Mesenchymal stem cell (in vitro differentiated cells and primary cell): ENCODE measurements around the gene SURF4.

ENCODE experiments used
- DNase-seq: peaks from one replicate; pipeline ENCODE4 v3.0.0-alpha.2; 2013
- H2AFZ ChIP-seq: one replicate; pipeline ENCODE4 v1.6.1; 2013; ENCODE audit warnings: low read depth, mild to moderate bottlenecking, control low read depth, inconsistent platforms, low read length, moderate library complexity
- H2AK5ac ChIP-seq: 2 replicates; pipeline ENCODE4 v1.6.1; 2013; ENCODE audit warnings: low read length, moderate library complexity, mild to moderate bottlenecking, inconsistent platforms; ENCODE audit not compliant: severe bottlenecking
- H2BK120ac ChIP-seq: one replicate; pipeline ENCODE4 v1.6.1; 2013; ENCODE audit warnings: low read depth, mild to moderate bottlenecking, inconsistent platforms, low read length, moderate library complexity
- H2BK12ac ChIP-seq, 2 experiments: one replicate each; pipeline ENCODE4 v1.6.1; 2013; ENCODE audit warnings: inconsistent platforms in 2 of 2, low read length in 2 of 2, mild to moderate bottlenecking in 2 of 2, moderate library complexity in 2 of 2, control low read depth in 1 of 2
- H2BK15ac ChIP-seq: one replicate; pipeline ENCODE4 v1.6.1; 2013; ENCODE audit warnings: mild to moderate bottlenecking, low read depth, inconsistent platforms; ENCODE audit not compliant: poor library complexity, severe bottlenecking
- H2BK5ac ChIP-seq: 2 replicates; pipeline ENCODE4 v1.6.1; 2013; ENCODE audit warnings: low read depth, mild to moderate bottlenecking, low read length, control low read depth, inconsistent platforms; ENCODE audit not compliant: poor library complexity, severe bottlenecking
- H3K14ac ChIP-seq, 2 experiments: one replicate each; pipeline ENCODE4 v1.6.1; 2013; ENCODE audit warnings: inconsistent platforms in 2 of 2, low read length in 2 of 2, control low read depth in 1 of 2, mild to moderate bottlenecking in 1 of 2, moderate library complexity in 1 of 2
- H3K18ac ChIP-seq, 2 experiments: one replicate each; pipeline ENCODE4 v1.6.1; 2013; ENCODE audit warnings: inconsistent platforms in 2 of 2, low read length in 2 of 2, control low read depth in 1 of 2, low read depth in 1 of 2, mild to moderate bottlenecking in 1 of 2
- H3K23ac ChIP-seq, 2 experiments: one replicate each; pipeline ENCODE4 v1.6.1; 2013; ENCODE audit warnings: inconsistent platforms in 2 of 2, low read length in 2 of 2, mild to moderate bottlenecking in 2 of 2, moderate library complexity in 2 of 2, control low read depth in 1 of 2
- H3K27ac ChIP-seq: 2 replicates; pipeline ENCODE4 v1.5.1; 2013; ENCODE audit warnings: mild to moderate bottlenecking, moderate library complexity, low read length, control low read depth, inconsistent platforms; ENCODE audit not compliant: poor library complexity, severe bottlenecking
- H3K27me3 ChIP-seq, 2 experiments: 2 replicates each; pipeline versions ENCODE4 v1.6.1 to v1.7.0; 2013; ENCODE audit warnings: low read length in 2 of 2, mild to moderate bottlenecking in 2 of 2, moderate library complexity in 2 of 2, control low read depth in 1 of 2, inconsistent platforms in 1 of 2; ENCODE audit not compliant: control insufficient read depth in 1 of 2, insufficient read depth in 1 of 2
- H3K36me3 ChIP-seq, 2 experiments: 2 replicates each; pipeline versions ENCODE4 v1.6.1 to v1.7.0; 2013; ENCODE audit warnings: low read length in 2 of 2, control low read depth in 1 of 2, inconsistent platforms in 1 of 2, low read depth in 1 of 2, mild to moderate bottlenecking in 1 of 2; ENCODE audit not compliant: insufficient read depth in 2 of 2, control insufficient read depth in 1 of 2
- H3K4ac ChIP-seq, 2 experiments: one replicate each; pipeline ENCODE4 v1.6.1; 2013; ENCODE audit warnings: inconsistent platforms in 2 of 2, low read length in 2 of 2, mild to moderate bottlenecking in 2 of 2, moderate library complexity in 2 of 2, control low read depth in 1 of 2, low read depth in 1 of 2
- H3K4me1 ChIP-seq: 2 replicates; pipeline ENCODE4 v1.6.1; 2013; ENCODE audit warnings: low read depth, low read length, control low read depth; ENCODE audit not compliant: control insufficient read depth, insufficient read depth
- H3K4me2 ChIP-seq: 2 replicates; pipeline ENCODE4 v1.6.1; 2013; ENCODE audit warnings: low read length, mild to moderate bottlenecking, inconsistent platforms; ENCODE audit not compliant: poor library complexity, severe bottlenecking
- H3K4me3 ChIP-seq, 2 experiments: 2 replicates each; pipeline versions ENCODE4 v1.5.1 to v1.7.0; 2013; ENCODE audit warnings: low read length in 2 of 2, mild to moderate bottlenecking in 2 of 2, control low read depth in 1 of 2, low read depth in 1 of 2; ENCODE audit not compliant: insufficient read depth in 1 of 2
- H3K79me1 ChIP-seq: replicated peaks from 2 replicates; pipeline ENCODE4 v1.6.1; 2013; ENCODE audit warnings: mild to moderate bottlenecking, control low read depth, low read length, inconsistent platforms; ENCODE audit not compliant: poor library complexity, severe bottlenecking
- H3K9ac ChIP-seq: 2 replicates; pipeline ENCODE4 v1.7.0; 2013; ENCODE audit warnings: mild to moderate bottlenecking, low read length, moderate library complexity
- H3K9me3 ChIP-seq: 2 replicates; pipeline ENCODE4 v1.7.0; 2013; ENCODE audit warnings: mild to moderate bottlenecking, low read length; ENCODE audit not compliant: control insufficient read depth
- H4K8ac ChIP-seq: one replicate; pipeline ENCODE4 v1.6.1; 2013; ENCODE audit warnings: inconsistent platforms, mild to moderate bottlenecking, low read length, moderate library complexity
- H4K91ac ChIP-seq: one replicate; pipeline ENCODE4 v1.6.1; 2013; ENCODE audit warnings: mild to moderate bottlenecking, low read length, inconsistent platforms
- WGBS: methylation state at CpG from one replicate; pipeline ENCODE4 v1.1.7; 2013; ENCODE audit warnings: mixed read lengths; 5-methylcytosine and 5-hydroxymethylcytosine counted together

The SURF4 gene

DNA sequence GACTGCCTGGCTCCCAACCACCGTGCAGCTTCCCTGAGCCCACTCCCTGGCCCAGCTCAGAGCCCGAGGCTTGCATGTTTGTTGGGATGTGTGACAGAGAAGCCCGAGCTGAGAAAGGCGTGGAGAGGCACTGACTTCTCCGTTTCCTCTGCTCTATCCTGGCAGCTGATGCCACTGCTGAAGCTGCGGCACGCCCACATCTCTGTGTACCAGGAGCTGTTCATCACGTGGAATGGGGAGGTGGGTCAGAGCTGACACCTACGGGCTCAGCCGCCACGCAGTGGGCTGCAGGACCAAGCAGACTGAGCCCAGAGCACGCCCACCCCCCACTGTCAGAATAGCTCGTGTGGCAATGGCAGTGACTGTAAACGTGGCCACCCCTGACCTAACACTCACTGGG lies 9.6 kb upstream of the SURF4 start:
- H2BK120ac ChIP-seq: no peak overlapping the region
- no peak overlapping the region for H2BK12ac ChIP-seq
- no peak overlapping the region for H4K8ac ChIP-seq
- no peak overlapping the region for H2BK5ac ChIP-seq
- H2BK15ac ChIP-seq: no peak overlapping the region
- peak overlapping the region in 1 of 2 experiments; percentile 37 for H3K14ac ChIP-seq
- 85% methylated on average over 14 of the region's 14 CpGs for WGBS
- H3K4me1 ChIP-seq: no peaks in the 10 kb centered on the region
- no peaks in the 10 kb centered on the region for H3K9me3 ChIP-seq
- DNase-seq: no peak
- no peak overlapping the region for H2AK5ac ChIP-seq
- H3K4ac ChIP-seq: no peak overlapping the region
- no peak overlapping the region for H3K9ac ChIP-seq
- H3K23ac ChIP-seq: no peak overlapping the region
- H3K27ac ChIP-seq: no peak overlapping the region
- no peaks in the 10 kb centered on the region for H3K79me1 ChIP-seq
- H2AFZ ChIP-seq: no peak overlapping the region
- H3K18ac ChIP-seq: no peak overlapping the region
- no peaks in the 10 kb centered on the region for H3K36me3 ChIP-seq
- peaks cover 0 to 10% of the 10 kb centered on the region in 2 experiments for H3K27me3 ChIP-seq
- no peak overlapping the region for H3K4me3 ChIP-seq
- H3K4me2 ChIP-seq: no peak overlapping the region
- no peak overlapping the region for H4K91ac ChIP-seq

DNA sequence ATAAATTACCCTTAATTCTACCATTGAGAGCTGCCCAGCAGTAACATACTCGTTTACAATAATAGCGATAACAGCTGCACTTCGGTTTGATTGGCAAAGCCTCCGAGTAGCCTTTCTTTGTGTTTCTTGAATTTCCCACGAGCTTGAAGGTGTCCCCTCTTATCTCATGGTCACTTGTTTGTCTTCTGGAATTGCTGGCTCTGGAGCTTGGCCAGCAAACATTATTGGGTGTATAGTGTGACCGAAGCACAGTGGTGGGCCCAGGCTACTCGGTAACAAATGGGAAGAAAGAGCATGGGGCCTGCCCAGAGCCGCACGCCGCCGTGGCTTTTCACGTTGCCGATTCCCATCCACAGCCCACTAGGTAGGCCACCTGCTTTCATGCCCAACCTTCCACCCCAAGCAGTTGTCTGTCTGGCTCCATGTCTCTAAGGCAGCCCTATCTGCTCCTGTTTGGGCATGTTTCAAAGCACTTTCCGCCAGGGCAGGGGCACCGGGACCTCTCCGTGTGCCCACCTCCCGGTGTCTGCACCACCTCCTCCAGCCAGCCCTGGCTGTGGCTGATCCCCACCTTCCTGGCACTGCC lies 9.0 kb upstream of the SURF4 start:
- Histone ChIP-seq H2BK5ac (no peak overlapping the region), H3K27me3 (peaks cover 0 to 6% of the 10 kb centered on the region in 2 experiments), H3K4ac (no peak overlapping the region), H3K18ac (no peak overlapping the region), H3K79me1 (no peaks in the 10 kb centered on the region), H3K4me2 (no peak overlapping the region), H2BK15ac (no peak overlapping the region), H3K23ac (no peak overlapping the region), H2BK120ac (no peak overlapping the region), H2AFZ (no peak overlapping the region), H3K9me3 (no peaks in the 10 kb centered on the region), H4K91ac (no peak overlapping the region), H4K8ac (no peak overlapping the region), H3K4me3 (no peak overlapping the region), H3K14ac (no peak overlapping the region), H3K4me1 (no peaks in the 10 kb centered on the region), H3K9ac (no peak overlapping the region), H3K27ac (no peak overlapping the region), H3K36me3 (no peaks in the 10 kb centered on the region), H2BK12ac (no peak overlapping the region), H2AK5ac (no peak overlapping the region)
- DNase-seq: no peak
- WGBS: 96% methylated on average over 17 of the region's 17 CpGs

DNA sequence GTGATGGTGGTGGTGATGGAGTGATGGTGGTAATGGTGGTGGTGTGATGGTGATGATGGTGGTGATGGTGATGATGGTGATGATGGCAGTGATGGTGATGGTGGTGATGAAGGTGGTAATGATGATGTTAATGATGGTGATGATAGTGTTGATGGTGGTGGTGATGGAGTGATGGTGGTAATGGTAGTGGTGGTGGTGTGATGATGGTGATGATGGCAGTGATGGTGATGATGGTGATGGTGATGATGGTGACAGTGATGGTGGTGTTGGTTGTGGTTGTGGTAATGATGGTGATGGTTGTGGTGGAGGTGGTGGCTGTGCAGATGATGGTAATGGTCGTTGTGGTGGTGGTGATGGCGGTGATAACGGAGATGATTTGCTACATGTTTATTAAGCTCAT lies 7.6 kb upstream of the SURF4 start:
- Histone ChIP-seq H3K9ac (no peak overlapping the region), H3K79me1 (no peaks in the 10 kb centered on the region), H3K4me1 (peaks cover 3% of the 10 kb centered on the region), H2AK5ac (no peak overlapping the region), H2AFZ (no peak overlapping the region), H3K27ac (no peak overlapping the region), H3K4ac (no peak overlapping the region), H2BK15ac (no peak overlapping the region), H3K4me3 (no peak overlapping the region), H3K4me2 (no peak overlapping the region), H3K23ac (no peak overlapping the region), H2BK12ac (no peak overlapping the region), H3K27me3 (peaks cover 0 to 4% of the 10 kb centered on the region in 2 experiments), H3K9me3 (no peaks in the 10 kb centered on the region), H4K91ac (no peak overlapping the region), H2BK120ac (no peak overlapping the region), H3K36me3 (no peaks in the 10 kb centered on the region), H3K14ac (no peak overlapping the region), H4K8ac (no peak overlapping the region), H2BK5ac (no peak overlapping the region), H3K18ac (no peak overlapping the region)
- DNase-seq: no peak
- WGBS: 89% methylated on average over 3 of the region's 3 CpGs

DNA sequence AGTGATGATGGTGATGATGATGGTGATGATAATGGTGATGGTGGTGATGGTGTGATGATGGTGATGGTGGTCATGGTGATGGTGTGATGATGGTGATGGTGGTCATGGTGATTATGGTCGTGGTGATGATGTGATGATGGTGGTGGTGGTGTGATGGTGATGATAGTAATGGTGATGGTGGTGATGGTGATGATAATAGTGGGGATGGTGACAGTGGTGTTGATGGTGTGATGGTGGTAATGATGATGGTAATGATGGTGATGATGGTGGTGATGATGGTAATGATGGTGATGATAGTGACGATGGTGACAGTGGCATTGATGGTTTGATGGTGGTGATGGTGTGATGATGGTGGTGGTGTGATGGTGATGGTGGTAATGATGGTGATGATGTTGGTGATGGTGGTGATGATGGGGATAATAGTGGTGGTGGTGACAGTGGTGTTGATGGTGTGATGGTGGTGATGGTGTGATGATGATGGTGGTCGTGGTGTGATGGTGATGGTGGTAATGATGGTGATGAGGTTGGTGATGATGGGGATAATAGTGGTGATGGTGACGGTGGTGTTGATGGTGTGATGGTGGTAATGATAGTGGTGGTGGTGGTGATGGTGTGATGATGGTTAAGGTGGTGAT lies 6.8 kb upstream of the SURF4 start:
- Histone ChIP-seq H3K4me2 (no peak overlapping the region), H3K9ac (no peak overlapping the region), H3K18ac (no peak overlapping the region), H3K36me3 (no peaks in the 10 kb centered on the region), H4K91ac (no peak overlapping the region), H3K4me3 (no peak overlapping the region), H3K27ac (no peak overlapping the region), H3K14ac (no peak overlapping the region), H2BK12ac (no peak overlapping the region), H4K8ac (no peak overlapping the region), H3K4me1 (peaks cover 8% of the 10 kb centered on the region), H2BK120ac (no peak overlapping the region), H2AK5ac (no peak overlapping the region), H3K27me3 (peaks cover 0 to 1% of the 10 kb centered on the region in 2 experiments), H2BK15ac (no peak overlapping the region), H2BK5ac (no peak overlapping the region), H3K23ac (no peak overlapping the region), H3K9me3 (no peaks in the 10 kb centered on the region), H3K79me1 (no peaks in the 10 kb centered on the region), H2AFZ (no peak overlapping the region), H3K4ac (no peak overlapping the region)
- 91% methylated on average over 4 of the region's 4 CpGs for WGBS
- no peak for DNase-seq
